Measurements from ENCODE around the gene HPS6. TPM values are rescaled to one million over a fixed set of nuclear protein-coding genes. Genes with fewer than 3 reads are reported as not detected.

Gene HPS6
- total RNA-seq (2014; rRNA removed; shearing (Covaris generic)) (45.1 and 46.9 TPM in 2 replicates), polyA plus RNA-seq (2016; fragmentation: Nextera tagmentation; extraction: Ambion mirVana) (10.9 and 12.2 TPM in 2 replicates)

DNA sequence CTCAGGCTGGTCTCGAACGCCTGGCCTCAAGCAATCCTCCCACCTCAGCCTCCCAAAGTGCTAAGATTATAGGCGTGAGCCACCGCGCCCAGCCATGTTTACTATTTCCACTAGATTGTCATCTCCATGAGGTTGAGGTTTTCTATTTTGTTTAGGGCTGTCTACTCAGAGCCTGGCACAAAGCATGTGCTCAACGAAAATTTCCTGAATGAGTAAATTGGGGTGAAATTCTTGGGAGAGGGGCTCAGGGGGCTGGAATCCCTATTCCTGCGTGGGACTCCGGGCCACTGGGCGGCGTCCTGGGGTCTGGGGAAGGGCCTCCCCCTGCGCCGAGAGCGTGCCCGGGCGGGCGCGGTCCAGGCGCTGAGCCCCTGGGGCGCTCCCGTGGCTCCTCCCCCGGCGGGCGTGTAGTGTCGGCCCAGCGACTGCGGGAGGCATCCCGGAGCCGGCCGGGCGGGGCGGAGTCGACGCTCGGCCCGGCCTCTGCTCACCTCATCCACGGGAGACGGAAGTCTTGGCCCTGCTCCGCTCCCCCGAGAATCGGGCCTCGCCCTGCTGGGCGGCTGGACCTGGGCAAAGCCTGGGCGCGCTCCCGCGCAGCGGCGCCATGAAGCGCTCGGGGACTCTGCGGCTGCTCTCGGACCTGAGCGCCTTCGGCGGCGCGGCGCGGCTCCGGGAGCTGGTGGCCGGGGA, at the start of gene HPS6:
HPS6 (plus strand) TSS at position 482 of the 693 bp plus-strand sequence; CDS start at position 608, 126 bp downstream.
- peak within 1 kb of the TSS; percentile 84 for H2AFZ ChIP-seq
- TF ChIP-seq EZH2phosphoT487 (IDR thresholded peaks at IDR 0.05; ENCODE audit: insufficient read depth, low read depth) (no peak), EZH2 (IDR thresholded peaks at IDR 0.05; ENCODE audit: insufficient read depth, poor library complexity, severe bottlenecking) (no peak)
- H3K9ac ChIP-seq = peak within 1 kb of the TSS; percentile 88
- no peaks in the 10 kb centered on the region for H3K9me3 ChIP-seq (ENCODE audit: low read depth)
- DNase-seq = peak; percentile 97
- peaks cover 9% of the 10 kb centered on the region for H3K4me1 ChIP-seq (ENCODE audit: insufficient read depth)
- H3K36me3 ChIP-seq (ENCODE audit: low read depth) = no peaks in the 10 kb centered on the region
- H3K4me2 ChIP-seq (ENCODE audit: unreplicated experiment) = peak within 1 kb of the TSS; percentile 83
- in situ Hi-C loops (cut with MboI) = no loop called here
- WGBS, 2 experiments (ENCODE audit: low coverage in 1 of 2, low lambda C conversion rate in 2 of 2, missing lambda C conversion rate in 2 of 2) = 2% methylated on average over 41 to 57 of the region's 61 CpGs
- no peaks in the 10 kb centered on the region for H3K27me3 ChIP-seq (replicated peaks; ENCODE audit: insufficient read depth)
- H4K20me1 ChIP-seq (ENCODE audit: insufficient read depth) = no peaks in the 10 kb centered on the region
- H3K27ac ChIP-seq = peak within 1 kb of the TSS; percentile 73
- H3K79me2 ChIP-seq (ENCODE audit: insufficient read depth) = peaks cover 40% of the 10 kb centered on the region
- no peaks in the 10 kb centered on the region for H3K9me2 ChIP-seq (ENCODE audit: insufficient read depth)
- H3F3A ChIP-seq (ENCODE audit: insufficient read depth) = no peaks in the 10 kb centered on the region
- peak within 1 kb of the TSS; percentile 76 for H3K4me3 ChIP-seq

DNA sequence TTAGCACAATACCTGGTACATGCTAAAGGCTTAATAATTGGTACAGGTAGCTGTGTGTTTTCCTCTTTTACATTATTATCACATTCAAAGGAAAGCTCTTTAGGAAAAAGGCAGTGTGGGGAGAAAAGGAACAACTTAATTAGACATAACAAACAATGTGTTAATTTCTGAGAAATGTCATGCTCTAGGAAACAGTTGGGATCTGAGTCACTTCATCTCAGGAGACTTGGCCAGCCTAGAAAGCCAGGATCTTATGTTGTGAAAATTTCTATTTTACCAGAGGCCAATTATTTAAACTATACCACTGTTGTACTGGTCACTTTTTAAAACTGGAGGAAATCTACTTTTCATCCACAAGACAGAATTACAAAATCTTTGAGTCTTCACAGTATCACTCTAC, 48.7 kb upstream of the HPS6 start:
- H4K20me1 ChIP-seq (ENCODE audit: insufficient read depth) = no peaks in the 10 kb centered on the region
- no peaks in the 10 kb centered on the region for H3K9me2 ChIP-seq (ENCODE audit: insufficient read depth)
- DNase-seq = peak; percentile 37

DNA sequence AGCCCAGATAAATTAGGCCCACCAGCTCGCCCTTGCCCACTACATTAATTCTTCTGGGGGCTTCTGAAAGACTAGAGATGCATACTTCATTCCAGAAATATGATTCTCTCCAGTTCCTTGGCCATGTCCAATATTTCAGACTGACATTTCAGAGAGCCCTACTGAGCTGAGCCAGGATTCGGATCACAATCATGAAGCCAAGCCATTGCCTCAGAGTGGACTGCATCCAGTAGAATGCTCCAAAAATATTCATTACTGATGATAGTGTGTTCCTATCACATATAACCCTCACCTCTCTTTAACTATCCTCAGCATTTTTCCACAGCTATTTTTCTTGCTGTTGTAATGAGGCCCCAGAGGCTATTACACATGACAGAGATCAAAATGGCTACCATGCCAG, 47.9 kb upstream of the HPS6 start:
- Histone ChIP-seq H2AFZ (no peak overlapping the region), H4K20me1 (ENCODE audit: insufficient read depth) (no peaks in the 10 kb centered on the region), H3K4me3 (no peak overlapping the region), H3K79me2 (ENCODE audit: insufficient read depth) (no peaks in the 10 kb centered on the region), H3K27ac (no peak overlapping the region), H3K27me3 (replicated peaks; ENCODE audit: insufficient read depth) (no peaks in the 10 kb centered on the region), H3K9ac (no peak overlapping the region), H3K9me2 (ENCODE audit: insufficient read depth) (no peaks in the 10 kb centered on the region), H3K4me1 (ENCODE audit: insufficient read depth) (peaks cover 8% of the 10 kb centered on the region; the same call in 1 of the 2 replicates), H3K36me3 (ENCODE audit: low read depth) (peaks cover 24% of the 10 kb centered on the region; the same call in 1 of the 2 replicates), H3F3A (ENCODE audit: insufficient read depth) (no peaks in the 10 kb centered on the region), H3K4me2 (ENCODE audit: unreplicated experiment) (no peak overlapping the region), H3K9me3 (ENCODE audit: low read depth) (no peaks in the 10 kb centered on the region)
- TF ChIP-seq EZH2 (IDR thresholded peaks at IDR 0.05; ENCODE audit: insufficient read depth, poor library complexity, severe bottlenecking) (no peak), EZH2phosphoT487 (IDR thresholded peaks at IDR 0.05; ENCODE audit: insufficient read depth, low read depth) (no peak)
- no peak for DNase-seq
- in situ Hi-C loops (cut with MboI) = no loop called here
- 76 to 81% methylated on average over 2 of the region's 2 CpGs for WGBS, 2 experiments (ENCODE audit: low coverage in 1 of 2, low lambda C conversion rate in 2 of 2, missing lambda C conversion rate in 2 of 2)

More for the DNA sequence above, 48.7 kb upstream of the HPS6 start:
- Histone ChIP-seq H3K9ac (no peak overlapping the region), H2AFZ (no peak overlapping the region), H3K36me3 (ENCODE audit: low read depth) (peaks cover 19% of the 10 kb centered on the region; the same call in 1 of the 2 replicates), H3K27ac (no peak overlapping the region), H3K9me3 (ENCODE audit: low read depth) (no peaks in the 10 kb centered on the region), H3K4me3 (no peak overlapping the region), H3K79me2 (ENCODE audit: insufficient read depth) (no peaks in the 10 kb centered on the region), H3F3A (ENCODE audit: insufficient read depth) (no peaks in the 10 kb centered on the region; the same call in 1 of the 2 replicates), H3K27me3 (replicated peaks; ENCODE audit: insufficient read depth) (no peaks in the 10 kb centered on the region), H3K4me1 (ENCODE audit: insufficient read depth) (peaks cover 8% of the 10 kb centered on the region; the same call in 1 of the 2 replicates), H3K4me2 (ENCODE audit: unreplicated experiment) (no peak overlapping the region)
- in situ Hi-C loops (cut with MboI) = no loop called here
- TF ChIP-seq EZH2phosphoT487 (IDR thresholded peaks at IDR 0.05; ENCODE audit: insufficient read depth, low read depth) (no peak), EZH2 (IDR thresholded peaks at IDR 0.05; ENCODE audit: insufficient read depth, poor library complexity, severe bottlenecking) (no peak)

DNA sequence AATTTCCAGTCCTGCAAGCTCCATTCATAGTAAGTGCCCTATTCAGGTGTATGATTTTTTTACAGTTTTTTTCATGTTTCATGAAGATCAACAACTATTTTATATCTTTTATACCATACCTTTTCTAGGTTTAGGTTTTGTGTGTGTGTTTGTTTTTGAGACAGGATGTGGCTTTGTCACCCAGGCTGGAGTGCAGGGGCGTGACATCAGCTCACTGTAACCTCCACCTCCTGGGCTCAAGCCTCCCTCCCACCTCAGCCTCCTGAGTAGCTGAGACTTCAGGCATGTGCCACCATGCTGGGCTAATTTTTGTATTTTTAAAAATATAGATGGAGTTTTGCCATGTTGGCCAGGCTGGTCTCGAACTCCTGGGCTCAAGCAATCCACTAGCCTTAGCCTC, 44.2 kb upstream of the HPS6 start:
- no peak overlapping the region for H3K4me3 ChIP-seq
- no peak overlapping the region for H3K4me2 ChIP-seq (ENCODE audit: unreplicated experiment)
- no peaks in the 10 kb centered on the region for H3K9me2 ChIP-seq (ENCODE audit: insufficient read depth)
- no peaks in the 10 kb centered on the region for H3K27me3 ChIP-seq (replicated peaks; ENCODE audit: insufficient read depth)
- H3K36me3 ChIP-seq (ENCODE audit: low read depth) = peaks cover 46% of the 10 kb centered on the region
- H3K27ac ChIP-seq = no peak overlapping the region
- in situ Hi-C loops (cut with MboI) = no loop called here
- WGBS, 2 experiments (ENCODE audit: low coverage in 1 of 2, low lambda C conversion rate in 2 of 2, missing lambda C conversion rate in 2 of 2) = 96 to 97% methylated on average over 2 of the region's 2 CpGs
- peaks cover 8% of the 10 kb centered on the region; the same call in 1 of the 2 replicates for H3K4me1 ChIP-seq (ENCODE audit: insufficient read depth)
- TF ChIP-seq EZH2phosphoT487 (IDR thresholded peaks at IDR 0.05; ENCODE audit: insufficient read depth, low read depth) = no peak
- TF ChIP-seq EZH2 (IDR thresholded peaks at IDR 0.05; ENCODE audit: insufficient read depth, poor library complexity, severe bottlenecking) = no peak
- no peaks in the 10 kb centered on the region for H3K79me2 ChIP-seq (ENCODE audit: insufficient read depth)
- no peaks in the 10 kb centered on the region for H3K9me3 ChIP-seq (ENCODE audit: low read depth)
- no peak overlapping the region for H3K9ac ChIP-seq
- H2AFZ ChIP-seq = no peak overlapping the region
- no peak for DNase-seq
- H3F3A ChIP-seq (ENCODE audit: insufficient read depth) = no peaks in the 10 kb centered on the region
- H4K20me1 ChIP-seq (ENCODE audit: insufficient read depth) = no peaks in the 10 kb centered on the region

Measured in GM23248 (cell line).